Heart left ventricle (tissue), 16 donors: ENCODE data around the gene ACOX1. TPM values are rescaled to one million over a fixed set of nuclear protein-coding genes. Genes with fewer than 3 reads are reported as not detected.

Experiments used
- ATAC-seq, 4 donors: fragments of 200-7000 bp; cut with Tn5 transposase; one replicate each; pipeline ENCODE4 v1.9.1; 2020 to 2022; ENCODE audit warnings: moderate library complexity in 4 of 4, mild to moderate bottlenecking in 3 of 4, moderate number of reproducible peaks in 1 of 4
- DNase-seq, 5 donors: peaks; one replicate each; pipeline ENCODE4 v3.0.0-alpha.2; 2020
- H3K27ac ChIP-seq, 12 donors: fragments of 200-600 bp; sonication (generic) in 4 of 12; one replicate each; pipeline versions ENCODE4 v1.5.0 to v1.8.0; 2016 to 2022; ENCODE audit warnings: mild to moderate bottlenecking in 2 of 12
- H3K27me3 ChIP-seq, 9 donors: fragments of 200-600 bp; sonication (generic) in 2 of 9; one replicate each; pipeline versions ENCODE4 v1.5.1 to v1.8.0; 2016 to 2022; ENCODE audit warnings: mild to moderate bottlenecking in 3 of 9
- H3K36me3 ChIP-seq, 9 donors: fragments of 200-600 bp; sonication (generic) in 2 of 9; one replicate each; pipeline versions ENCODE4 v1.5.0 to v1.8.0; 2018 to 2022; ENCODE audit warnings: mild to moderate bottlenecking in 2 of 9
- H3K4me1 ChIP-seq, 12 donors: fragments of 200-600 bp; sonication (generic) in 4 of 12; one replicate each; pipeline versions ENCODE4 v1.5.0 to v1.8.0; 2016 to 2022; ENCODE audit warnings: mild to moderate bottlenecking in 3 of 12
- H3K4me3 ChIP-seq, 12 donors: fragments of 200-600 bp; sonication (generic) in 4 of 12; one replicate each; pipeline versions ENCODE4 v1.5.0 to v1.8.0; 2017 to 2022; ENCODE audit warnings: mild to moderate bottlenecking in 9 of 12, moderate library complexity in 4 of 12
- H3K9me3 ChIP-seq, 12 donors: fragments of 200-600 bp; sonication (generic) in 4 of 12; one replicate each; pipeline versions ENCODE4 v1.5.0 to v1.8.0; 2016 to 2022; ENCODE audit warnings: mild to moderate bottlenecking in 1 of 12
- CTCF ChIP-seq, 12 donors: fragments of 200-600 bp; sonication (generic) in 4 of 12; IDR thresholded peaks; one replicate each; pipeline versions ENCODE4 v1.5.0 to v1.8.0; 2018 to 2022; ENCODE audit warnings: antibody characterized with exemption in 12 of 12, mild to moderate bottlenecking in 5 of 12
- POLR2A ChIP-seq, 2 donors: fragments of 450-650 bp; IDR thresholded peaks; one replicate each; pipeline ENCODE4 v1.6.1; 2017; ENCODE audit warnings: antibody characterized with exemption in 2 of 2, mild to moderate bottlenecking in 2 of 2, moderate library complexity in 2 of 2
- WGBS, 4 donors: extraction: QIAGEN DNeasy Blood & Tissue Kit in 2 of 4; methylation state at CpG; one replicate each; pipeline versions ENCODE4 v1.1.5 to v1.1.7; 2013 to 2018; 5-methylcytosine and 5-hydroxymethylcytosine counted together
- intact Hi-C, 10 donors: fragments of 100-400 bp; cut with DNase I; formaldehyde crosslinking; loops; one replicate each; pipeline versions ENCODE4 v1.11.1 to v1.14.2; 2022
- polyA plus RNA-seq, 2 donors: library from polyadenylated mRNA; stranded (reverse); fragments of 200-250 nt; gene quantifications; one replicate each; pipeline ENCODE4 v1.2.3, GENCODE V29; 2013
- total RNA-seq, 9 donors: library from RNA; depleted of rRNA in 2 of 9; stranded (reverse); fragments of >200 nt in 2 of 9; fragmentation: NEBNext Ultra II Directional in 3 of 9; extraction: Animal tissue kit (Norgen Biotek cat#: 25700) in 3 of 9; gene quantifications; one replicate each; pipeline versions ENCODE4 v1.1.0 to v1.2.4, GENCODE V29; 2016 to 2023
- donor health status: ischemic (EF 13 %, LVEDD 7.1; RV severe dilation, severe dysfunction).
- donor health status: healthy with polysubstance abuse.
- donor health status: DM: no; HTN: yes; CAD: no.
- donor health status: DM: no; HTN: no; CAD: no.
- donor health status: ischemic (EF 25% LVEDD 6.9; RV normal size, moderate dysfunction).
- donor health status: ischemic (EF 25% LVEDD 5.7; RV mildly dilated, moderate dysfunction).
- donor health status: healthy.
- donor health status: DM: yes; HTN: yes; CAD: no.
- donor health status: ischemic (EF 35%, LVEDD 5.7; RV mildly dilated, moderate dysfunction).
- donor health status: nonischemic (EF 11% LVEDD 7.7; RV severe dilation, severe dysfunction).
- donor health status: DM: yes; HTN: yes; CAD: no.
- donor health status: PGD.
- donor health status: ischemic (EF 29% LVEDD 5.4; RV normal size, mild dysfunction).
- donor health status: nonischemic (EF 23%, LVEDD 6.1; RV moderate dilation, normal function).

The ACOX1 gene
- total and polyA plus RNA-seq, 11 donors: 19.5 to 117 (median 78.3) TPM

- TF ChIP-seq POLR2A (IDR thresholded peaks at IDR 0.05) (no peak), CTCF (IDR thresholded peaks at IDR 0.05) (no peak)
- no peak overlapping the region for H3K27ac ChIP-seq
- H3K9me3 ChIP-seq: no peaks in the 10 kb centered on the region
- no peak for DNase-seq
- no peak overlapping the region for H3K4me3 ChIP-seq
- WGBS, 4 donors: 89 to 94% (median 90%) methylated on average over 13 of the region's 13 CpGs
- ATAC-seq: no peak
- no peaks in the 10 kb centered on the region for H3K27me3 ChIP-seq
- H3K36me3 ChIP-seq: peaks cover 0 to 57% (median 52%) of the 10 kb centered on the region in 9 donors
- intact Hi-C loops: loop anchor here in 7 of 10 donors (5.0 to 10.0 kb wide), 6 partner anchors 42 to 135 kb away; partner anchors contain the start of genes WBP2 (in 3 of the 7), GALK1 (in 1 of the 7), UNC13D (in 1 of the 7) and UNK (in 1 of the 7)
- peaks cover 0 to 38% (median 30%) of the 10 kb centered on the region in 12 donors for H3K4me1 ChIP-seq
Observed at GRCh38 chr17:75899353-75899752, 79.6 kb downstream of the ACOX1 start.

- no peak for TF ChIP-seq POLR2A (IDR thresholded peaks at IDR 0.05)
- TF ChIP-seq CTCF (IDR thresholded peaks at IDR 0.05): no peak
- Histone ChIP-seq H3K9me3 (no peaks in the 10 kb centered on the region), H3K4me3 (no peak overlapping the region), H3K36me3 (peaks cover 0 to 57% (median 52%) of the 10 kb centered on the region in 9 donors), H3K27me3 (no peaks in the 10 kb centered on the region), H3K4me1 (peaks cover 0 to 37% (median 28%) of the 10 kb centered on the region in 12 donors), H3K27ac (no peak overlapping the region)
- 92 to 96% (median 95%) methylated on average over 10 to 16 of the region's 16 CpGs for WGBS, 4 donors
- intact Hi-C loops: loop anchor here in 7 of 10 donors (5.0 to 10.0 kb wide), 6 partner anchors 41 to 134 kb away; partner anchors contain the start of genes WBP2 (in 3 of the 7), GALK1 (in 1 of the 7), UNC13D (in 1 of the 7) and UNK (in 1 of the 7)
- no peak for ATAC-seq
- DNase-seq: no peak
Observed at GRCh38 chr17:75898791-75899190, 80.2 kb downstream of the ACOX1 start.

DNA sequence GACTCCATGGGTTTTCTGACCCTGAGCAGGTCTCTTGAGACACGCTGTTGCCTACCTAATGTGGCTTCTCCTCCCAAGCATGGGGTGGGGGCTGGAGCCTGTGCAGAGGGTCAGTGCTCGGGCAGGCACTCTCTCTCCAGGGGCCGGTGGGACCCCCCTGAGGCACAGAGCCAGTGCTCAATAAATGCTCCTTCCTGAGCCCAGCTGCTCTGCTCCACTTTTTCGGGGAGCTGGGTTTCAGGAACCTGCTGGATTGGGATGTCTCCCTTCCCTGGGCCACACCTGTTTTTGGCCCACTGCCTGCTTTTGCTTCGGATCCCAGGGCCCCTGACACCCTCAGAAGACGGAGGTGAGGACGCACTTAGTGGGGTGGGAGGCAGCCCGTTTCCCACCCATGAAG, 80.9 kb downstream of the ACOX1 start:
- WGBS, 4 donors: 85 to 90% (median 89%) methylated on average over 8 of the region's 8 CpGs
- H3K4me1 ChIP-seq: peaks cover 0 to 32% (median 25%) of the 10 kb centered on the region in 12 donors
- no peaks in the 10 kb centered on the region for H3K27me3 ChIP-seq
- H3K36me3 ChIP-seq: peaks cover 0 to 55% (median 52%) of the 10 kb centered on the region in 9 donors
- TF ChIP-seq CTCF (IDR thresholded peaks at IDR 0.05): no peak
- no peak for ATAC-seq
- H3K27ac ChIP-seq: no peak overlapping the region
- intact Hi-C loops: loop anchor here in 7 of 10 donors (5.0 to 10.0 kb wide), 6 partner anchors 41 to 133 kb away; partner anchors contain the start of genes WBP2 (in 3 of the 7), GALK1 (in 1 of the 7), UNC13D (in 1 of the 7) and UNK (in 1 of the 7)
- DNase-seq: no peak
- H3K4me3 ChIP-seq: no peak overlapping the region
- no peaks in the 10 kb centered on the region for H3K9me3 ChIP-seq

- TF ChIP-seq POLR2A (IDR thresholded peaks at IDR 0.05) (no peak), CTCF (IDR thresholded peaks at IDR 0.05) (no peak)
- Histone ChIP-seq H3K27ac (peak overlapping the region; percentile 88 to 99 (median 94)), H3K27me3 (no peaks in the 10 kb centered on the region), H3K36me3 (peaks cover 0 to 52% (median 46%) of the 10 kb centered on the region in 9 donors), H3K4me3 (peak overlapping the region; percentile 48 to 97 (median 80)), H3K9me3 (no peaks in the 10 kb centered on the region), H3K4me1 (peaks cover 0 to 32% (median 24%) of the 10 kb centered on the region in 12 donors)
- DNase-seq (peak in 1 of 5 donors; percentile 50), ATAC-seq (no peak)
- 53 to 68% (median 58%) methylated on average over 23 to 37 of the region's 37 CpGs for WGBS, 4 donors
- intact Hi-C loops: loop anchor here in 7 of 10 donors (2.0 to 10.0 kb wide), 7 partner anchors 40 to 133 kb away; partner anchors contain the start of genes WBP2 (in 4 of the 7), GALK1 (in 1 of the 7), UNC13D (in 1 of the 7) and UNK (in 1 of the 7)
Observed at GRCh38 chr17:75897160-75898019, 81.6 kb downstream of the ACOX1 start.
